T-helper 1 cell treated with Interleukin-12 subunit alpha and Interleukin-12 subunit beta and Interleukin-4 antibody, amounts not matched to agents 30 ng/mL and 1 ng/mL, for 36 hours (primary cell): ENCODE data around the gene KDM8. TPM values are rescaled to one million over a fixed set of nuclear protein-coding genes. Genes with fewer than 3 reads are reported as not detected.

Experiments used
- intact Hi-C: fragments of 100-400 bp; cut with micrococcal nuclease; formaldehyde crosslinking; loops from one replicate; pipeline ENCODE4 v1.15.1; 2024
- total RNA-seq: library from RNA; stranded (reverse); gene quantifications from 2 replicates; pipeline ENCODE4 v1.2.3, GENCODE V29; 2022

Gene KDM8
- total RNA-seq, 1 donor from 2014 or later = 18.9 TPM

- intact Hi-C loops = no loop called here
Measured at GRCh38 chr16:27264151-27264550, 60.8 kb downstream of the KDM8 start.

GRCh38 chr16:27265982-27266381 lies 62.7 kb downstream of the KDM8 start:
- intact Hi-C loops = no loop called here

- intact Hi-C loops = no loop called here
Measured at GRCh38 chr16:27267037-27267677, 63.8 kb downstream of the KDM8 start.

- intact Hi-C loops = loop anchor here (1.0 to 2.0 kb wide), 6 partner anchors 14 to 99 kb away; partner anchors contain the start of genes IL4R and KDM8
Measured at GRCh38 chr16:27268376-27269299, 65.3 kb downstream of the KDM8 start, which contains the start of gene NSMCE1. Gene NSMCE1, minus strand, starts transcription at chr16:27268772. Its CDS starts 11,202 bp downstream, at chr16:27257570.

- intact Hi-C loops = loop anchor here (2.0 kb wide), 1 partner anchor 15 kb away; no protein-coding TSS in a partner anchor
Measured at GRCh38 chr16:27269300-27270150, 66.2 kb downstream of the KDM8 start.

GRCh38 chr16:27270349-27270748 lies 67.0 kb downstream of the KDM8 start:
- intact Hi-C loops = no loop called here

Other genes with a start within 250 kb of the KDM8 start
- not detected in 2 replicates for gene C16orf82, start 136.6 kb upstream of the KDM8 start, total RNA-seq
- 87.5 and 93.9 TPM in 2 replicates for gene NSMCE1, start 65.2 kb downstream of the KDM8 start, total RNA-seq
- 472 and 474 TPM in 2 replicates for gene IL4R, start 110.4 kb downstream of the KDM8 start, total RNA-seq
- 72.3 and 73.2 TPM in 2 replicates for gene IL21R, start 198.6 kb downstream of the KDM8 start, total RNA-seq